A549 (cell line): ENCODE measurements around the gene USP20.

Experiments
- ESRRA ChIP-seq: fragments of 150-350 bp; IDR thresholded peaks from 2 replicates; pipeline ENCODE4 v1.6.1; 2014; ENCODE audit warnings: mild to moderate bottlenecking, low read length, borderline replicate concordance
- POLR2A ChIP-seq: IDR thresholded peaks from 2 replicates; pipeline ENCODE4 v1.6.1; 2012; ENCODE audit warnings: mild to moderate bottlenecking, low read length
- RARB ChIP-seq: fragments of 250-450 bp; sonication (Bioruptor Pico); IDR thresholded peaks from 2 replicates; pipeline ENCODE4 v1.8.0; 2021; ENCODE audit warnings: mild to moderate bottlenecking, moderate library complexity
- TF ChIP-seq, protein P1 (sequence below): fragments of >200 bp; sonication (Bioruptor Twin); formaldehyde crosslinking; IDR thresholded peaks from 3 replicates; pipeline ENCODE4 v1.6.1; 2016
- TF ChIP-seq, protein P2 (sequence below): fragments of 200-600 bp; sonication (generic); IDR thresholded peaks from 2 replicates; pipeline ENCODE4 v1.6.1; 2016; ENCODE audit warnings: antibody characterized with exemption, mild to moderate bottlenecking, moderate library complexity
- TF ChIP-seq, protein P3 (sequence below): fragments of >200 bp; sonication (Bioruptor Twin); formaldehyde crosslinking; IDR thresholded peaks from 3 replicates; pipeline ENCODE4 v1.5.1; 2016

DNA sequence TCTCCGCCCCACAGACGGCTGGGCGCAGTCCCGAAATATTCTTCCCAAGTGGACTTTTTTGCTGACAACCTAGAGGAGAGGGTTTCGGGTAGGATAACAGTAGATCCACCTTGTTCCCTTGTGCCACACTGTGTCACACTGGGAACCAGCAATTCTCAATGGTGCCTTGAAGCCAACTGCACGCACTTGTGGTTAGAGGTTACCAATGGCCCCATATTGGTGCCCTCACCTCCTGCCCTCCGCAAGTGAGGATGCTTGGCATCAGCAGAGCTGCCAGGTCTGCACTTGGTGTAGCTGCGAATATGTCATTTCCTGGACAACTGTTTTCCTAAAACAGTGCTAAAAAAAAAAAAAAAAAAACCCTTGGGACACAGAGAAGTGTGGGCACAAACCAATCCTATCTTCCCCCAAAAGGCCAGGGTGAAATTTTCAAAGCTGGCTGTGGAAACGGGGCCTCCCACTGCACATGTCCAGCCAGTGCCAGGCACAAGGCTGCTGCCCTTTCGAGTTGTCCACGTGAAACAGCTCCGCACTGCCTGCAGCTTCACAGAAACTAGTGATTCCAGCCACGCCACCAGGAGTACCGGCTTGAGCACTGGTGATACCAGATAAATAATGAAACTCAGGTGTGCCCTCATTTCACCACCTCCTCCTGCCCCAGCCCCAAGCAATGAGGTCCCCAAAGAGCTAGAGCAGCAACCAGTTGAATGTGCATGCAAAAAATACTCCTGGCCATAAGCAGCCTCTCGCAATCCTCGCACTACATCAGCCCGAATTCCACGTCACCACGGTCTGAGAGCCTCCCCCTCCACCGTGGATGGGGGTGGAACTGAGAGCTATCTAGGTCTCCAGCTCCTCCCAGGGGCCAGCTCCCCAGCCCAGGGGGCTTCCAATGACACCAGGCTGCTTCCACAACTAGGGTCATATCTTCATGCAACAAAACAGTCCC, 51.2 kb downstream of the USP20 start:
- TF ChIP-seq, protein P1, sequence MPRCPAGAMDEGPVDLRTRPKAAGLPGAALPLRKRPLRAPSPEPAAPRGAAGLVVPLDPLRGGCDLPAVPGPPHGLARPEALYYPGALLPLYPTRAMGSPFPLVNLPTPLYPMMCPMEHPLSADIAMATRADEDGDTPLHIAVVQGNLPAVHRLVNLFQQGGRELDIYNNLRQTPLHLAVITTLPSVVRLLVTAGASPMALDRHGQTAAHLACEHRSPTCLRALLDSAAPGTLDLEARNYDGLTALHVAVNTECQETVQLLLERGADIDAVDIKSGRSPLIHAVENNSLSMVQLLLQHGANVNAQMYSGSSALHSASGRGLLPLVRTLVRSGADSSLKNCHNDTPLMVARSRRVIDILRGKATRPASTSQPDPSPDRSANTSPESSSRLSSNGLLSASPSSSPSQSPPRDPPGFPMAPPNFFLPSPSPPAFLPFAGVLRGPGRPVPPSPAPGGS, result no peak
- TF ChIP-seq, protein P2, sequence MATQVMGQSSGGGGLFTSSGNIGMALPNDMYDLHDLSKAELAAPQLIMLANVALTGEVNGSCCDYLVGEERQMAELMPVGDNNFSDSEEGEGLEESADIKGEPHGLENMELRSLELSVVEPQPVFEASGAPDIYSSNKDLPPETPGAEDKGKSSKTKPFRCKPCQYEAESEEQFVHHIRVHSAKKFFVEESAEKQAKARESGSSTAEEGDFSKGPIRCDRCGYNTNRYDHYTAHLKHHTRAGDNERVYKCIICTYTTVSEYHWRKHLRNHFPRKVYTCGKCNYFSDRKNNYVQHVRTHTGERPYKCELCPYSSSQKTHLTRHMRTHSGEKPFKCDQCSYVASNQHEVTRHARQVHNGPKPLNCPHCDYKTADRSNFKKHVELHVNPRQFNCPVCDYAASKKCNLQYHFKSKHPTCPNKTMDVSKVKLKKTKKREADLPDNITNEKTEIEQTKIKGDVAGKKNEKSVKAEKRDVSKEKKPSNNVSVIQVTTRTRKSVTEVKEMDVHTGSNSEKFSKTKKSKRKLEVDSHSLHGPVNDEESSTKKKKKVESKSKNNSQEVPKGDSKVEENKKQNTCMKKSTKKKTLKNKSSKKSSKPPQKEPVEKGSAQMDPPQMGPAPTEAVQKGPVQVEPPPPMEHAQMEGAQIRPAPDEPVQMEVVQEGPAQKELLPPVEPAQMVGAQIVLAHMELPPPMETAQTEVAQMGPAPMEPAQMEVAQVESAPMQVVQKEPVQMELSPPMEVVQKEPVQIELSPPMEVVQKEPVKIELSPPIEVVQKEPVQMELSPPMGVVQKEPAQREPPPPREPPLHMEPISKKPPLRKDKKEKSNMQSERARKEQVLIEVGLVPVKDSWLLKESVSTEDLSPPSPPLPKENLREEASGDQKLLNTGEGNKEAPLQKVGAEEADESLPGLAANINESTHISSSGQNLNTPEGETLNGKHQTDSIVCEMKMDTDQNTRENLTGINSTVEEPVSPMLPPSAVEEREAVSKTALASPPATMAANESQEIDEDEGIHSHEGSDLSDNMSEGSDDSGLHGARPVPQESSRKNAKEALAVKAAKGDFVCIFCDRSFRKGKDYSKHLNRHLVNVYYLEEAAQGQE, result no peak
- TF ChIP-seq RARB (CRISPR knock-in tag), result no peak
- TF ChIP-seq, protein P3, sequence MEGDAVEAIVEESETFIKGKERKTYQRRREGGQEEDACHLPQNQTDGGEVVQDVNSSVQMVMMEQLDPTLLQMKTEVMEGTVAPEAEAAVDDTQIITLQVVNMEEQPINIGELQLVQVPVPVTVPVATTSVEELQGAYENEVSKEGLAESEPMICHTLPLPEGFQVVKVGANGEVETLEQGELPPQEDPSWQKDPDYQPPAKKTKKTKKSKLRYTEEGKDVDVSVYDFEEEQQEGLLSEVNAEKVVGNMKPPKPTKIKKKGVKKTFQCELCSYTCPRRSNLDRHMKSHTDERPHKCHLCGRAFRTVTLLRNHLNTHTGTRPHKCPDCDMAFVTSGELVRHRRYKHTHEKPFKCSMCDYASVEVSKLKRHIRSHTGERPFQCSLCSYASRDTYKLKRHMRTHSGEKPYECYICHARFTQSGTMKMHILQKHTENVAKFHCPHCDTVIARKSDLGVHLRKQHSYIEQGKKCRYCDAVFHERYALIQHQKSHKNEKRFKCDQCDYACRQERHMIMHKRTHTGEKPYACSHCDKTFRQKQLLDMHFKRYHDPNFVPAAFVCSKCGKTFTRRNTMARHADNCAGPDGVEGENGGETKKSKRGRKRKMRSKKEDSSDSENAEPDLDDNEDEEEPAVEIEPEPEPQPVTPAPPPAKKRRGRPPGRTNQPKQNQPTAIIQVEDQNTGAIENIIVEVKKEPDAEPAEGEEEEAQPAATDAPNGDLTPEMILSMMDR, result no peak
- TF ChIP-seq ESRRA, result no peak
- TF ChIP-seq POLR2A, result no peak
